Measurements from ENCODE around the gene PPIP5K2. TPM values are rescaled to one million over a fixed set of nuclear protein-coding genes. Genes with fewer than 3 reads are reported as not detected.

PPIP5K2 gene
- total RNA-seq, 1 experiment from 2014 or later = 67.2 TPM

GRCh38 chr5:103209065-103209464, 89.0 kb downstream of the PPIP5K2 start:
- no peaks in the 10 kb centered on the region for H3K9me3 Mint-ChIP-seq (ENCODE audit: low read depth, unreplicated experiment)
- no TSS peak for BruUV-seq (replicated peaks)
- no peak for TF ChIP-seq CTCF (IDR thresholded peaks at IDR 0.05; ENCODE audit: unreplicated experiment)
- intact Hi-C loops (cut with micrococcal nuclease; ENCODE audit: unreplicated experiment) = no loop called here
- no peak overlapping the region for H3K4me3 Mint-ChIP-seq (ENCODE audit: low read depth, unreplicated experiment)
- H3K4me1 Mint-ChIP-seq (ENCODE audit: low read depth, unreplicated experiment) = no peaks in the 10 kb centered on the region
- H3K27ac Mint-ChIP-seq (ENCODE audit: unreplicated experiment) = no peak overlapping the region
- no peaks in the 10 kb centered on the region for H3K27me3 Mint-ChIP-seq (ENCODE audit: unreplicated experiment)
- no peak for DNase-seq
- H3K36me3 Mint-ChIP-seq (ENCODE audit: insufficient read depth, unreplicated experiment) = no peaks in the 10 kb centered on the region
- CTCF ChIA-PET = no interaction called here

- CTCF ChIA-PET = no interaction called here
- Mint-ChIP-seq H3K27ac (ENCODE audit: unreplicated experiment) (no peak overlapping the region), H3K9me3 (ENCODE audit: low read depth, unreplicated experiment) (no peaks in the 10 kb centered on the region), H3K36me3 (ENCODE audit: insufficient read depth, unreplicated experiment) (no peaks in the 10 kb centered on the region), H3K27me3 (ENCODE audit: unreplicated experiment) (no peaks in the 10 kb centered on the region), H3K4me3 (ENCODE audit: low read depth, unreplicated experiment) (no peak overlapping the region), H3K4me1 (ENCODE audit: low read depth, unreplicated experiment) (no peaks in the 10 kb centered on the region)
- DNase-seq = no peak
- no TSS peak for BruUV-seq (replicated peaks)
- no peak for TF ChIP-seq CTCF (IDR thresholded peaks at IDR 0.05; ENCODE audit: unreplicated experiment)
- intact Hi-C loops (cut with micrococcal nuclease; ENCODE audit: unreplicated experiment) = loop anchor here (10.0 kb wide), 1 partner anchor 346 kb away; no protein-coding TSS in a partner anchor
Measured at GRCh38 chr5:103210952-103211351, 90.9 kb downstream of the PPIP5K2 start.

- Mint-ChIP-seq H3K27me3 (ENCODE audit: unreplicated experiment) (no peaks in the 10 kb centered on the region), H3K27ac (ENCODE audit: unreplicated experiment) (no peak overlapping the region), H3K4me3 (ENCODE audit: low read depth, unreplicated experiment) (no peak overlapping the region), H3K36me3 (ENCODE audit: insufficient read depth, unreplicated experiment) (no peaks in the 10 kb centered on the region), H3K4me1 (ENCODE audit: low read depth, unreplicated experiment) (no peaks in the 10 kb centered on the region), H3K9me3 (ENCODE audit: low read depth, unreplicated experiment) (no peaks in the 10 kb centered on the region)
- no peak for TF ChIP-seq CTCF (IDR thresholded peaks at IDR 0.05; ENCODE audit: unreplicated experiment)
- CTCF ChIA-PET = interaction anchor here (1.0 kb wide), 1 partner anchor 13 kb away, joined by 4 read pairs; no protein-coding TSS in a partner anchor
- no TSS peak for BruUV-seq (replicated peaks)
- intact Hi-C loops (cut with micrococcal nuclease; ENCODE audit: unreplicated experiment) = loop anchor here (10.0 kb wide), 1 partner anchor 347 kb away; no protein-coding TSS in a partner anchor
- no peak for DNase-seq
Measured at GRCh38 chr5:103211576-103212561, 91.8 kb downstream of the PPIP5K2 start.

GRCh38 chr5:103216137-103216536, 96.0 kb downstream of the PPIP5K2 start:
- H3K4me3 Mint-ChIP-seq (ENCODE audit: low read depth, unreplicated experiment) = no peak overlapping the region
- no peaks in the 10 kb centered on the region for H3K9me3 Mint-ChIP-seq (ENCODE audit: low read depth, unreplicated experiment)
- H3K36me3 Mint-ChIP-seq (ENCODE audit: insufficient read depth, unreplicated experiment) = no peaks in the 10 kb centered on the region
- intact Hi-C loops (cut with micrococcal nuclease; ENCODE audit: unreplicated experiment) = loop anchor here (10.0 kb wide), 1 partner anchor 351 kb away; no protein-coding TSS in a partner anchor
- H3K27me3 Mint-ChIP-seq (ENCODE audit: unreplicated experiment) = no peaks in the 10 kb centered on the region
- BruUV-seq (replicated peaks) = no TSS peak
- DNase-seq = no peak
- no peak for TF ChIP-seq CTCF (IDR thresholded peaks at IDR 0.05; ENCODE audit: unreplicated experiment)
- H3K27ac Mint-ChIP-seq (ENCODE audit: unreplicated experiment) = no peak overlapping the region
- H3K4me1 Mint-ChIP-seq (ENCODE audit: low read depth, unreplicated experiment) = no peaks in the 10 kb centered on the region
- CTCF ChIA-PET = interaction anchor here (2.1 kb wide), 1 partner anchor 8 kb away, joined by 6 read pairs; no protein-coding TSS in a partner anchor
